Activated T-cell treated with anti-CD3 and anti-CD28 coated beads for 4 hours (primary cell): Measurements from ENCODE around the gene DPYSL3.

ENCODE experiments used
- DNase-seq: peaks from one replicate; pipeline ENCODE4 v3.0.0-alpha.2; 2020

The DPYSL3 gene

GRCh38 chr5:147360816-147361215, 149.1 kb downstream of the DPYSL3 start:
- DNase-seq: no peak

GRCh38 chr5:147359581-147359980, 150.3 kb downstream of the DPYSL3 start:
- DNase-seq: no peak

- no peak for DNase-seq
These were observed 150.8 kb downstream of the DPYSL3 start for GRCh38 chr5:147359101-147359500.

- no peak for DNase-seq
These were observed 160.6 kb downstream of the DPYSL3 start for GRCh38 chr5:147349241-147349640.

GRCh38 chr5:147348451-147348850, 161.4 kb downstream of the DPYSL3 start:
- no peak for DNase-seq

- DNase-seq: no peak
These were observed 161.8 kb downstream of the DPYSL3 start for GRCh38 chr5:147348046-147348445.

- DNase-seq: no peak
These were observed 163.8 kb downstream of the DPYSL3 start for GRCh38 chr5:147346006-147346561.

GRCh38 chr5:147344861-147345260, 165.0 kb downstream of the DPYSL3 start:
- no peak for DNase-seq

GRCh38 chr5:147341345-147341744, 168.5 kb downstream of the DPYSL3 start:
- no peak for DNase-seq

GRCh38 chr5:147340941-147341340, 168.9 kb downstream of the DPYSL3 start:
- DNase-seq: no peak
